Stimulated activated CD8-positive, alpha-beta memory T cell treated with anti-CD3 and anti-CD28 coated beads, Interleukin-4, amount 100 ng/mL, for 48 hours (primary cell): Measurements from ENCODE around the gene ECEL1.
"Not testable (repeated sequence)": the region's sequence is repeated elsewhere in the genome, so short reads cannot be mapped to it uniquely, and the experiment has no call there.

ENCODE experiments used
- DNase-seq: peaks from one replicate; pipeline ENCODE4 v3.0.0-alpha.2; 2020

The ECEL1 gene

GRCh38 chr2:232457121-232458011, 30.3 kb downstream of the ECEL1 start:
- DNase-seq: no peak

- DNase-seq: no peak
These were observed 31.1 kb downstream of the ECEL1 start for GRCh38 chr2:232456296-232457120.

GRCh38 chr2:232455426-232456255, 32.0 kb downstream of the ECEL1 start, which contains the start of gene ALPI:
Gene ALPI (plus strand): TSS chr2:232456153. CDS start chr2:232456200, 47 bp downstream.
- DNase-seq: no peak

GRCh38 chr2:232454630-232455029, 33.0 kb downstream of the ECEL1 start:
- DNase-seq: no peak

- DNase-seq: not testable (repeated sequence)
These were observed 36.0 kb downstream of the ECEL1 start for GRCh38 chr2:232451645-232452044.

GRCh38 chr2:232449964-232450363, 37.7 kb downstream of the ECEL1 start:
- no peak for DNase-seq

- no peak for DNase-seq
These were observed 39.3 kb downstream of the ECEL1 start for GRCh38 chr2:232448304-232448690.

GRCh38 chr2:232447638-232448303, 39.9 kb downstream of the ECEL1 start:
- no peak for DNase-seq

- DNase-seq: no peak
These were observed 40.5 kb downstream of the ECEL1 start for GRCh38 chr2:232447091-232447620.

- not testable (repeated sequence) for DNase-seq
These were observed 41.3 kb downstream of the ECEL1 start for GRCh38 chr2:232446266-232446777.

GRCh38 chr2:232445149-232445885, 42.3 kb downstream of the ECEL1 start:
- DNase-seq: not testable (repeated sequence)

GRCh38 chr2:232444409-232445148, 43.1 kb downstream of the ECEL1 start:
- peak; percentile 84 for DNase-seq

- not testable (repeated sequence) for DNase-seq
These were observed 43.8 kb downstream of the ECEL1 start for GRCh38 chr2:232443669-232444408.

GRCh38 chr2:232443047-232443446, 44.6 kb downstream of the ECEL1 start:
- not testable (repeated sequence) for DNase-seq

GRCh38 chr2:232442431-232442830, 45.2 kb downstream of the ECEL1 start:
- DNase-seq: not testable (repeated sequence)

GRCh38 chr2:232441922-232442321, 45.7 kb downstream of the ECEL1 start:
- DNase-seq: not testable (repeated sequence)

GRCh38 chr2:232441147-232441651, 46.4 kb downstream of the ECEL1 start:
- no peak for DNase-seq

- DNase-seq: peak; percentile 97
These were observed 47.2 kb downstream of the ECEL1 start for GRCh38 chr2:232440220-232441018.
